H9 (cell line): ENCODE data around the gene QSOX1. TPM values are rescaled to one million over a fixed set of nuclear protein-coding genes. Genes with fewer than 3 reads are reported as not detected.

Source experiments
- DNase-seq: peaks from one replicate; pipeline ENCODE4 v3.0.0-alpha.2; 2017
- H2AFZ ChIP-seq: one replicate; pipeline ENCODE4 v1.6.1; 2013; ENCODE audit warnings: mild to moderate bottlenecking, low read length, control low read depth, moderate library complexity
- H2AK5ac ChIP-seq: 2 replicates; pipeline ENCODE4 v1.6.1; 2013; ENCODE audit warnings: low read length, control low read depth, mixed read lengths; ENCODE audit not compliant: insufficient read length
- H2BK120ac ChIP-seq: one replicate; pipeline ENCODE4 v1.6.1; 2013; ENCODE audit warnings: low read depth, mild to moderate bottlenecking, low read length, control low read depth, inconsistent platforms; ENCODE audit not compliant: poor library complexity, severe bottlenecking
- H2BK12ac ChIP-seq: 2 replicates; pipeline ENCODE4 v1.6.1; 2013; ENCODE audit warnings: low read length, control low read depth, mixed read lengths, low read depth; ENCODE audit not compliant: insufficient read length
- H2BK15ac ChIP-seq: 2 replicates; pipeline ENCODE4 v1.6.1; 2013; ENCODE audit warnings: low read depth, low read length, control low read depth
- H2BK20ac ChIP-seq: one replicate; pipeline ENCODE4 v1.6.1; 2013; ENCODE audit warnings: low read depth, mild to moderate bottlenecking, low read length, control low read depth, inconsistent platforms; ENCODE audit not compliant: poor library complexity, severe bottlenecking
- H2BK5ac ChIP-seq: 2 replicates; pipeline ENCODE4 v1.6.1; 2013; ENCODE audit warnings: low read length, control low read depth, mixed read lengths; ENCODE audit not compliant: insufficient read length
- H3K14ac ChIP-seq: 2 replicates; pipeline ENCODE4 v1.6.1; 2013; ENCODE audit warnings: low read length, control low read depth; ENCODE audit not compliant: insufficient read depth
- H3K18ac ChIP-seq: 2 replicates; pipeline ENCODE4 v1.6.1; 2013; ENCODE audit warnings: low read depth, mild to moderate bottlenecking, mixed read lengths, low read length, control low read depth; ENCODE audit not compliant: insufficient read length
- H3K23ac ChIP-seq: 2 replicates; pipeline ENCODE4 v1.6.1; 2013; ENCODE audit warnings: low read length, control low read depth, mixed read lengths, low read depth; ENCODE audit not compliant: insufficient read length
- H3K23me2 ChIP-seq: 2 replicates; pipeline ENCODE4 v1.6.1; 2013; ENCODE audit warnings: low read depth, mild to moderate bottlenecking, mixed read lengths, low read length, control low read depth; ENCODE audit not compliant: insufficient read length, poor library complexity, severe bottlenecking
- H3K27ac ChIP-seq: 2 replicates; pipeline ENCODE4 v1.5.1; 2013; ENCODE audit warnings: low read length, control low read depth, mixed read lengths, low read depth; ENCODE audit not compliant: insufficient read length
- H3K27me3 ChIP-seq: 2 replicates; pipeline ENCODE4 v1.6.1; 2013; ENCODE audit warnings: low read length, control low read depth, inconsistent platforms; ENCODE audit not compliant: insufficient read depth
- H3K4ac ChIP-seq: 2 replicates; pipeline ENCODE4 v1.6.1; 2013; ENCODE audit warnings: low read depth, mild to moderate bottlenecking, control low read depth, inconsistent platforms, low read length, moderate library complexity
- H3K4me1 ChIP-seq: 2 replicates; pipeline ENCODE4 v1.6.1; 2013; ENCODE audit warnings: low read length, control low read depth, inconsistent platforms; ENCODE audit not compliant: insufficient read depth
- H3K4me2 ChIP-seq: 2 replicates; pipeline ENCODE4 v1.6.1; 2013; ENCODE audit warnings: low read length, control low read depth, mixed read lengths; ENCODE audit not compliant: insufficient read length, insufficient read depth
- H3K56ac ChIP-seq: 2 replicates; pipeline ENCODE4 v1.6.1; 2013; ENCODE audit warnings: low read depth, mild to moderate bottlenecking, mixed read lengths, low read length, control low read depth; ENCODE audit not compliant: insufficient read length
- H3K79me1 ChIP-seq: 2 replicates; pipeline ENCODE4 v1.6.1; 2013; ENCODE audit warnings: low read depth, mild to moderate bottlenecking, moderate library complexity, low read length, control low read depth, inconsistent platforms; ENCODE audit not compliant: insufficient read depth, poor library complexity, severe bottlenecking
- H3K79me2 ChIP-seq: 2 replicates; pipeline ENCODE4 v1.6.1; 2013; ENCODE audit warnings: low read length, control low read depth, inconsistent platforms; ENCODE audit not compliant: insufficient read depth
- H3K9ac ChIP-seq: 2 replicates; pipeline ENCODE4 v1.6.1; 2013; ENCODE audit warnings: low read length, control low read depth, mixed read lengths; ENCODE audit not compliant: insufficient read length; ENCODE audit errors: extremely low read depth
- H3K9me3 ChIP-seq: one replicate; pipeline ENCODE4 v1.6.1; 2013; ENCODE audit warnings: low read depth, low read length, inconsistent platforms; ENCODE audit not compliant: control insufficient read depth
- H3T11ph ChIP-seq: one replicate; pipeline ENCODE4 v1.6.1; 2013; ENCODE audit warnings: mild to moderate bottlenecking, low read length, control low read depth, inconsistent platforms
- H4K20me1 ChIP-seq: one replicate; pipeline ENCODE4 v1.6.1; 2013; ENCODE audit not compliant: control insufficient read depth, insufficient read length, insufficient read depth
- H4K5ac ChIP-seq: 2 replicates; pipeline ENCODE4 v1.6.1; 2013; ENCODE audit warnings: low read depth, mild to moderate bottlenecking, mixed read lengths, low read length, control low read depth; ENCODE audit not compliant: insufficient read length
- H4K8ac ChIP-seq: replicated peaks from 2 replicates; pipeline ENCODE4 v1.6.1; 2013; ENCODE audit warnings: low read length, control low read depth, mixed read lengths, low read depth; ENCODE audit not compliant: insufficient read length
- H4K91ac ChIP-seq: 2 replicates; pipeline ENCODE4 v1.6.1; 2013; ENCODE audit warnings: low read depth, mild to moderate bottlenecking, moderate library complexity, mixed read lengths, low read length, control low read depth; ENCODE audit not compliant: insufficient read length
- H3K27ac Mint-ChIP-seq, 3 experiments: 2 replicates in 2 of 3; 3 replicates in 1 of 3; pipeline ENCODE4 v1.8.0; 2020 to 2021; ENCODE audit warnings: mixed read lengths in 3 of 3, mild to moderate bottlenecking in 1 of 3, moderate library complexity in 1 of 3
- H3K27me3 Mint-ChIP-seq: 2 replicates; pipeline ENCODE4 v1.8.0; 2021; ENCODE audit warnings: low read depth, mild to moderate bottlenecking, moderate library complexity, mixed read lengths
- H3K36me3 Mint-ChIP-seq, 3 experiments: 2 replicates in 2 of 3; 3 replicates in 1 of 3; pipeline ENCODE4 v1.8.0; 2020 to 2021; ENCODE audit warnings: low read depth in 3 of 3, mixed read lengths in 3 of 3; ENCODE audit not compliant: insufficient read depth in 1 of 3
- H3K4me1 Mint-ChIP-seq, 2 experiments: 2 replicates each; pipeline ENCODE4 v1.8.0; 2020; ENCODE audit warnings: mixed read lengths in 2 of 2
- H3K4me3 Mint-ChIP-seq, 2 experiments: 2 replicates in 1 of 2; 3 replicates in 1 of 2; pipeline ENCODE4 v1.8.0; 2020 to 2021; ENCODE audit warnings: mild to moderate bottlenecking in 2 of 2, mixed read lengths in 2 of 2, moderate library complexity in 1 of 2
- H3K9me3 Mint-ChIP-seq, 2 experiments: 2 replicates in 1 of 2; 3 replicates in 1 of 2; pipeline ENCODE4 v1.8.0; 2020; ENCODE audit warnings: mild to moderate bottlenecking in 2 of 2, mixed read lengths in 2 of 2, moderate library complexity in 1 of 2
- total RNA-seq: library from RNA; stranded (reverse); gene quantifications from 2 replicates; pipeline ENCODE4 v1.2.1, GENCODE V29; 2021
- TF ChIP-seq, protein P1 (sequence below): fragments of 200-600 bp; sonication (generic); conservative IDR thresholded peaks from 3 replicates; pipeline ENCODE4 v1.8.0; 2021; ENCODE audit warnings: antibody characterized with exemption, mild to moderate bottlenecking

QSOX1 gene
- total RNA-seq, 1 experiment from 2014 or later, result 79.2 TPM

GRCh38 chr1:180136968-180137356 lies 17.7 kb upstream of the QSOX1 start:
- Histone ChIP-seq H2BK15ac (no peak overlapping the region), H3K27me3 (no peaks in the 10 kb centered on the region), H3K79me1 (no peaks in the 10 kb centered on the region), H2BK5ac (no peak overlapping the region), H3T11ph (no peak overlapping the region), H3K18ac (no peak overlapping the region), H3K27ac (no peak overlapping the region), H3K14ac (no peak overlapping the region), H3K56ac (no peak overlapping the region), H4K8ac (no peak overlapping the region), H2AFZ (no peak overlapping the region), H3K4ac (no peak overlapping the region), H4K5ac (no peak overlapping the region), H4K91ac (no peak overlapping the region), H3K9me3 (no peaks in the 10 kb centered on the region), H2BK20ac (no peak overlapping the region), H2AK5ac (no peak overlapping the region), H3K23me2 (no peaks in the 10 kb centered on the region), H3K79me2 (no peaks in the 10 kb centered on the region), H3K23ac (no peak overlapping the region), H2BK12ac (no peak overlapping the region), H4K20me1 (no peaks in the 10 kb centered on the region), H3K9ac (no peak overlapping the region), H3K4me2 (no peak overlapping the region), H2BK120ac (no peak overlapping the region), H3K4me1 (no peaks in the 10 kb centered on the region)
- H3K4me3 Mint-ChIP-seq, result no peak overlapping the region
- H3K27me3 Mint-ChIP-seq, result peaks cover 6% of the 10 kb centered on the region; the same call in 1 of the 2 replicates
- H3K4me1 Mint-ChIP-seq, result no peaks in the 10 kb centered on the region
- DNase-seq, result no peak
- H3K36me3 Mint-ChIP-seq, result no peaks in the 10 kb centered on the region
- TF ChIP-seq, protein P1, sequence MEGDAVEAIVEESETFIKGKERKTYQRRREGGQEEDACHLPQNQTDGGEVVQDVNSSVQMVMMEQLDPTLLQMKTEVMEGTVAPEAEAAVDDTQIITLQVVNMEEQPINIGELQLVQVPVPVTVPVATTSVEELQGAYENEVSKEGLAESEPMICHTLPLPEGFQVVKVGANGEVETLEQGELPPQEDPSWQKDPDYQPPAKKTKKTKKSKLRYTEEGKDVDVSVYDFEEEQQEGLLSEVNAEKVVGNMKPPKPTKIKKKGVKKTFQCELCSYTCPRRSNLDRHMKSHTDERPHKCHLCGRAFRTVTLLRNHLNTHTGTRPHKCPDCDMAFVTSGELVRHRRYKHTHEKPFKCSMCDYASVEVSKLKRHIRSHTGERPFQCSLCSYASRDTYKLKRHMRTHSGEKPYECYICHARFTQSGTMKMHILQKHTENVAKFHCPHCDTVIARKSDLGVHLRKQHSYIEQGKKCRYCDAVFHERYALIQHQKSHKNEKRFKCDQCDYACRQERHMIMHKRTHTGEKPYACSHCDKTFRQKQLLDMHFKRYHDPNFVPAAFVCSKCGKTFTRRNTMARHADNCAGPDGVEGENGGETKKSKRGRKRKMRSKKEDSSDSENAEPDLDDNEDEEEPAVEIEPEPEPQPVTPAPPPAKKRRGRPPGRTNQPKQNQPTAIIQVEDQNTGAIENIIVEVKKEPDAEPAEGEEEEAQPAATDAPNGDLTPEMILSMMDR, result no peak
- H3K27ac Mint-ChIP-seq, result no peak overlapping the region
- H3K9me3 Mint-ChIP-seq, result no peaks in the 10 kb centered on the region
